Superior temporal gyrus (tissue), 1 donor: ENCODE results near the gene TLE2.

Experiments
- DNase-seq: peaks from one replicate; pipeline ENCODE4 v3.0.0-alpha.2; 2016; ENCODE audit errors: extremely low spot score

Gene TLE2

GRCh38 chr19:3036119-3036976 is 7.3 kb upstream of the TLE2 start:
- peak; percentile 97 for DNase-seq

GRCh38 chr19:3035542-3036118 is 6.5 kb upstream of the TLE2 start:
- DNase-seq, result peak; percentile 100

GRCh38 chr19:3034656-3035541 is 5.8 kb upstream of the TLE2 start:
- DNase-seq, result no peak

- no peak for DNase-seq
These were observed 5.3 kb upstream of the TLE2 start for GRCh38 chr19:3034406-3034655.

- DNase-seq, result no peak
These were observed 4.7 kb upstream of the TLE2 start for GRCh38 chr19:3033595-3034405.

GRCh38 chr19:3031607-3031867 is 2.5 kb upstream of the TLE2 start:
- no peak for DNase-seq

GRCh38 chr19:3028305-3029064 is 595 bp downstream of the TLE2 start:
- DNase-seq, result no peak

GRCh38 chr19:3027981-3028304 is 1.1 kb downstream of the TLE2 start:
- no peak for DNase-seq

- DNase-seq, result no peak
These were observed 1.8 kb downstream of the TLE2 start for GRCh38 chr19:3027292-3027691.

GRCh38 chr19:3026768-3027167 is 2.3 kb downstream of the TLE2 start:
- no peak for DNase-seq

- no peak for DNase-seq
These were observed 3.6 kb downstream of the TLE2 start for GRCh38 chr19:3025549-3025886.

GRCh38 chr19:3024870-3025548 is 4.1 kb downstream of the TLE2 start:
- DNase-seq, result no peak

- no peak for DNase-seq
These were observed 4.6 kb downstream of the TLE2 start for GRCh38 chr19:3024509-3024869.

GRCh38 chr19:3020321-3020960 is 8.6 kb downstream of the TLE2 start:
- DNase-seq, result peak; percentile 38

GRCh38 chr19:3019211-3019854 is 9.7 kb downstream of the TLE2 start:
- DNase-seq, result no peak

- no peak for DNase-seq
These were observed 11.2 kb downstream of the TLE2 start for GRCh38 chr19:3017923-3018322.

GRCh38 chr19:3015126-3016057 is 13.7 kb downstream of the TLE2 start:
- no peak for DNase-seq

GRCh38 chr19:3014135-3014534 is 14.9 kb downstream of the TLE2 start:
- no peak for DNase-seq

- DNase-seq, result no peak
These were observed 15.8 kb downstream of the TLE2 start for GRCh38 chr19:3013263-3013725.
